HG03469 (cell line): ENCODE data around the gene MIS12.

Experiments used
- ATAC-seq: cut with Tn5 transposase; IDR thresholded peaks from one replicate; pipeline ENCODE4 v1.9.1; 2021; ENCODE audit warnings: mild to moderate bottlenecking, moderate library complexity, moderate number of reproducible peaks; ENCODE audit not compliant: unreplicated experiment

The MIS12 gene

DNA sequence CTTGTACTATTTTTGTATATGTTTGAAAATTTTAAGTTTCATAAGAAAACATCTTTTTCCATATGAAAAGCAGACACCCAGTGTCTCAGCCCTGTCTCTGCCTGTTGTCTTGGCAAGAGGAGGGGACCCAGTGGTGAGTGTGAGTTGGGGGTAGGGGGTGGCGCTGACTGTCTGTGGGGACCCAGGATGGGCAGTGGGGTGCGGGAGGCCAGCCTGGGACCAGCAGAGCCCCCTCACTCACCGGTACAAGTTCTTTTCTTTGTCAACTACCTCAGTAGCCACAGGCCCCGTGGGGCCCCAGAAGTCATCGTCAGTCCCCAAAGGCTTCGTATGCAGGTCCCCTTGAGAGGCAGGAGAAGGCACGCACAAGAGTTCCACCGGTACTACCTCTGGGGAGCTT, 46.2 kb downstream of the MIS12 start:
- ATAC-seq: no peak

DNA sequence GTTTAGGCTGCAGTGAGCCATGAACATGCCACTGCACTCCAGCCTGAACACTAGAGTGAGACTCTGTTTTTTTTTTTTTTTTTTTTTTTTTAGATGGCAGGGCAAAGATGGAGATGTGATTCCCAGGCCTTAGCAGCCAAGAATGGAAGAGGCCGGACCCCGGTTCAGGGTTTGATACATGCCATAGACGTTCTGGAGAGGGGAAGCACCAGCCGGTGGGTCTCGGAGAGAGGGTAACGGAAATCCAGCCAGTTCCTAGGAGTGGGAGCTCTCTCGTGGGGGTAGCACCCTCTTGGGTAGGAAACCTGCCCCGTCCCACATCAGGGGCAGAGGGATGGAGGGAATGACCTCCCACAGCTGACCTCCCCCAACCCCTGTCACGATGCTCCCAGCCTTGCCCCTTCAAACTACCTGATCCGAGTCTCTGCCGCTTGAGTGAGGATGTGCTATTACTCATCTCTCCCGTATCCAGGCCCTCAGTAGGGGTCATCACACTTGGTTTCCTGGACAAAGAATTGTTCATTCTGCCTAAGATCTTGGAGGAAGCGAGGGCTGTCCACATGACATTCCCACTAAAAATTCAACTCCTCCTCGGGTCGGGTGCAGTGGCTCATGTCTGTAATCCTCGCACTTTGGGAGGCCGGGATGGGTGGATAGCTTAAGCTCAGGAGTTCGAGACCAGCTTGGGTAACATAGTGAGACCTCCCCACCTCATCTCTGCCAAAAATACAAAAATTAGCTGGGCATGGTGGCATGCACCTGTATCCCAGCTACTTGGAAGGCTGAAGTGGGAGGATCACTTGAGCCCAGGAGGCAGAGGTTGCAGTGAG, 47.3 kb downstream of the MIS12 start:
- ATAC-seq: no peak

DNA sequence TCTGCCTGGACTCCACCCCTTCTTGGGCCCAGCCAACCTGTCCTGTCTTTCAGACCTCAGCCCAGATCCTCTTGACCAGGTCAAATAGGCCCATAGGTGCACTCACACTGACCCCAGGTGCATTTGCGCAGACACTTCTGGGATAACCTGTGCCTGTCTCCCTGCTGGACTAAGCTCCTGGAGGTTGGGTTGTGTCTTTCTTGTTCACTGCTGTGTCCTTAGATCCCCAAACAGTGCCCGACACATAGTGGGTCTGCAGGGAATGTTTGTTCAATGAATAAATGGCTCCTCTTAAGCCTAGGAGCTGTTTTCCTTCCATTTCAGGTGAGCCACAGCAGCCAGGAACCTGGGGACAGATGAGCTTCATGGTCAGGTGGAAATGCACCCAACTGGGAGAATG, 49.1 kb downstream of the MIS12 start:
- ATAC-seq: no peak

DNA sequence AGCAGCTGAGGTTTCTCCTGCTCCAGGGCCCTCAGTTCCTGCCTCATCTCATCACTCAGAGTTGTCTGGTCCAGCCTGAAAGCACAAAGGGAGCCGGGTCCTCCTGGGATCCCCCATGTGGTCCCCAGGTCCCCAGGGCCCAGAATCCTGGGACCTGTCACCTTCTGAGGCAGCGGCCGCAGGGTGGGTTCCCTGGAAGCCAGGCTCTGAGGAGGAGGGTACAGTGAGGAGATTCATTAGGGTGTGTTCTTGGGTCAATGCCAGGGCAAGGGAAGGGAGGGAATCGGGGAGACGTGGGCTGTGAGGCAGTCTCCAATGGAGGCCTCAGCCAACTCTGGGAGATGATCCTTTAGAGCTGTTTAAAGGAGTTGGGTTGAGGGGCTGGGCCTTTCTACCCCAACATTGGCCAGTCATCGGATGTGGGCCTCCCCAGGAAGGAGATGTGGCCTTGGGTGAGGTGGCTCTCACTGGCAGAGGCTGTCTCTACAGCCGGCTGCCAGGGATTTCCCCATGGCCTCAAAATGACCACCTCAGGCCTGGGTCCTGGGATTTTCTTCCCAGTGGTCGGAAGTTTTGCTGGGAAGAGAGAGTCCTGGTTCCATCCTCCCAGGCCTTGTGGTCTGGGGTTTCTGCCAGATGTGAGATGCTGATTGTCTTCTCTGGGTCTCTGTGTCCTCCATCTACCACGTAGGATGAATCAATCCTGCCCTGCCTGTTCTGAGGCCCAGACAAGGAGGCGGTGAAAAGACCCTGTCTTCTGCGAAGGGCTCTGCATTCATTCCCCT, 50.7 kb downstream of the MIS12 start:
- no peak for ATAC-seq

DNA sequence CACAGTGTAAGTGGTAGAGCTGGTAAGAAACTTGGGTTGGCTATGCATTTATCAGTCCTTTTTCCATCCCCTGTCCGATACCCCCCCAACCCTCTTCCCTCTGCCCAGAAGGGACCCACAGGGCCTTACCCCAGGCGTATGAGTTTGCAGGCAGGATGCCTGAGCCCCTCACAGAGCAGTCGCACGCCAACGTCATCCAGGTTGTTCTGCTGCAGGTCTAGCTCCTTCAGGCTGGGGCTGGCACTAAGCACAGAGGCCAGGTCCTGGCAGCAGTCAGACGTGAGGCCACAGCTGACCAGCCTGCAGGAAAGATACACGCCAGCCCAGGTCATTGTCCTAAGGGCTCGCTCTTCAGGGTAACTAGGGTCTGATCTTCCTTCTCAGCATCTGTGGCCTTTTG, 52.9 kb downstream of the MIS12 start:
- ATAC-seq: no peak

DNA sequence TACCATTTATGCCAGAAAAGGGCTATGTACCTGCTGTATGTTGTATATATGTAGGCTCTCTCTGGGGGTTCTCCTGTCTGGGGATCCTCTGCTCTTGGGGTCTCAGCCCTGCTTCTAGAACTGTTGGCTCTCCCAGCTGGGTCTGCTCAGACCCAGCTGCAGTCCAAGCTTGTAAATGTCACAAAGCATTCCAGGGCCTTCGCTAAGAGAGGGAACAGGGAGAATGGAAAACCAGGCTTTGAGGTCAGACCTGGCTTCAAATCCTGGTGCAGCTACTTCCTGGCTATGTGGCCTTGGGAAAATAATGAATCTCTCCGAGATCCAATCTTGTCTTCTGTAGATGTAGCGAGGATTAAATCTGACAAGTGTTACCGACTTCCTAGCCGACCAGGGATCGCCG, 54.0 kb downstream of the MIS12 start:
- no peak for ATAC-seq
